Prostate gland (tissue), 2 donors: ENCODE measurements around the gene RAI1. TPM values are rescaled to one million over a fixed set of nuclear protein-coding genes. Genes with fewer than 3 reads are reported as not detected.

Experiments
- DNase-seq: peaks from one replicate; pipeline ENCODE4 v3.0.0-alpha.2; 2019; ENCODE audit warnings: low spot score
- H3K27ac ChIP-seq, 2 donors: fragments of 200-600 bp; sonication (generic); 2 replicates each; pipeline ENCODE4 v1.5.1; 2017 to 2019
- H3K27me3 ChIP-seq: fragments of 200-600 bp; sonication (generic); replicated peaks from 2 replicates; pipeline ENCODE4 v1.5.1; 2019; ENCODE audit not compliant: insufficient read depth
- H3K36me3 ChIP-seq, 2 donors: fragments of 200-600 bp; sonication (generic); 1 replicate in 1 of 2; 2 replicates in 1 of 2; pipeline versions ENCODE4 v1.5.1 to v1.8.1; 2017 to 2019
- H3K4me1 ChIP-seq: fragments of 200-600 bp; sonication (generic); replicated peaks from 2 replicates; pipeline ENCODE4 v1.5.1; 2019
- H3K4me3 ChIP-seq, 2 donors: fragments of 200-600 bp; sonication (generic); 2 replicates each; pipeline ENCODE4 v1.5.1; 2017 to 2019
- H3K9me3 ChIP-seq: fragments of 200-600 bp; sonication (generic); 2 replicates; pipeline ENCODE4 v1.5.1; 2017
- CTCF ChIP-seq, 4 experiments: fragments of 200-600 bp in 2 of 4; fragments of 450-650 bp in 2 of 4; sonication (generic) in 2 of 4; IDR thresholded peaks; 1 replicate in 3 of 4; 2 replicates in 1 of 4; pipeline ENCODE4 v1.5.1; 2016 to 2019; ENCODE audit warnings: antibody characterized with exemption in 4 of 4, mild to moderate bottlenecking in 2 of 4, moderate library complexity in 2 of 4
- POLR2A ChIP-seq: fragments of 450-650 bp; IDR thresholded peaks from one replicate; pipeline ENCODE4 v1.6.1; 2016; ENCODE audit warnings: antibody characterized with exemption, mild to moderate bottlenecking
- POLR2AphosphoS5 ChIP-seq: sonication (generic); formaldehyde crosslinking; IDR thresholded peaks from one replicate; pipeline ENCODE4 v1.6.1; 2017; ENCODE audit warnings: antibody characterized with exemption
- WGBS: methylation state at CpG from one replicate; pipeline ENCODE4 v1.1.5; 2018; 5-methylcytosine and 5-hydroxymethylcytosine counted together
- intact Hi-C: fragments of 100-400 bp; cut with DNase I; formaldehyde crosslinking; loops from one replicate; pipeline ENCODE4 v1.14.2; 2022
- total RNA-seq, 2 donors: library from RNA; depleted of rRNA; stranded (reverse); fragments of >200 nt; gene quantifications; one replicate each; pipeline ENCODE4 v1.1.0, GENCODE V29; 2016

RAI1 gene
- total RNA-seq, 2 donors from 2014 or later, result 69.2 to 71.0 TPM

GRCh38 chr17:17776889-17777288, 95.6 kb downstream of the RAI1 start:
- no peak for DNase-seq
- H3K4me1 ChIP-seq, result peaks cover 21% of the 10 kb centered on the region
- H3K9me3 ChIP-seq, result no peaks in the 10 kb centered on the region
- no peaks in the 10 kb centered on the region for H3K36me3 ChIP-seq
- no peak overlapping the region for H3K4me3 ChIP-seq
- intact Hi-C loops, result no loop called here
- no peaks in the 10 kb centered on the region for H3K27me3 ChIP-seq
- no peak overlapping the region for H3K27ac ChIP-seq
- TF ChIP-seq CTCF (IDR thresholded peaks at IDR 0.05) (no peak), POLR2A (no peak), POLR2AphosphoS5 (no peak)
- WGBS, result 65% methylated on average over 3 of the region's 3 CpGs

- intact Hi-C loops, result no loop called here
- Histone ChIP-seq H3K36me3 (no peaks in the 10 kb centered on the region), H3K9me3 (no peaks in the 10 kb centered on the region), H3K4me1 (peaks cover 21% of the 10 kb centered on the region), H3K27ac (peak overlapping the region; percentile 57 to 70), H3K4me3 (no peak overlapping the region), H3K27me3 (no peaks in the 10 kb centered on the region)
- no peak for TF ChIP-seq POLR2AphosphoS5
- TF ChIP-seq CTCF (IDR thresholded peaks at IDR 0.05), result no peak
- TF ChIP-seq POLR2A, result no peak
- WGBS, result 62% methylated on average over 8 of the region's 8 CpGs
- DNase-seq, result no peak
Observed at GRCh38 chr17:17778308-17779014, 97.2 kb downstream of the RAI1 start.

GRCh38 chr17:17779015-17779611, 97.9 kb downstream of the RAI1 start:
- TF ChIP-seq POLR2A (no peak), POLR2AphosphoS5 (no peak), CTCF (IDR thresholded peaks at IDR 0.05) (no peak)
- Histone ChIP-seq H3K36me3 (no peaks in the 10 kb centered on the region), H3K27me3 (no peaks in the 10 kb centered on the region), H3K27ac (peak overlapping the region; percentile 57 to 70), H3K4me3 (no peak overlapping the region), H3K9me3 (no peaks in the 10 kb centered on the region), H3K4me1 (peaks cover 19% of the 10 kb centered on the region)
- 62% methylated on average over 16 of the region's 16 CpGs for WGBS
- DNase-seq, result no peak
- intact Hi-C loops, result no loop called here

GRCh38 chr17:17780922-17781590, 99.8 kb downstream of the RAI1 start:
- peak overlapping the region; percentile 87 to 89 for H3K27ac ChIP-seq
- H3K36me3 ChIP-seq, result no peaks in the 10 kb centered on the region
- no peaks in the 10 kb centered on the region for H3K27me3 ChIP-seq
- intact Hi-C loops, result no loop called here
- H3K4me1 ChIP-seq, result peaks cover 30% of the 10 kb centered on the region
- WGBS, result 11% methylated on average over 11 of the region's 11 CpGs
- TF ChIP-seq POLR2AphosphoS5 (peak; percentile 45), CTCF (IDR thresholded peaks at IDR 0.05) (peak in 2 of 4 experiments; percentile 19 to 34), POLR2A (no peak)
- H3K4me3 ChIP-seq, result peak overlapping the region; percentile 41 to 46
- H3K9me3 ChIP-seq, result no peaks in the 10 kb centered on the region
- no peak for DNase-seq
